DMS153 (cell line): ENCODE results near the gene SLC16A1.

Experiments
- DNase-seq: peaks from one replicate; lab custom pipeline; 2025; lab: John Stamatoyannopoulos, UW

The SLC16A1 gene

GRCh38 chr1:112881742-112882127 is 74.3 kb downstream of the SLC16A1 start:
- DNase-seq, result no peak

- no peak for DNase-seq
These were observed 76.2 kb downstream of the SLC16A1 start for GRCh38 chr1:112879834-112880233.

- no peak for DNase-seq
These were observed 77.7 kb downstream of the SLC16A1 start for GRCh38 chr1:112878321-112878720.

DNA sequence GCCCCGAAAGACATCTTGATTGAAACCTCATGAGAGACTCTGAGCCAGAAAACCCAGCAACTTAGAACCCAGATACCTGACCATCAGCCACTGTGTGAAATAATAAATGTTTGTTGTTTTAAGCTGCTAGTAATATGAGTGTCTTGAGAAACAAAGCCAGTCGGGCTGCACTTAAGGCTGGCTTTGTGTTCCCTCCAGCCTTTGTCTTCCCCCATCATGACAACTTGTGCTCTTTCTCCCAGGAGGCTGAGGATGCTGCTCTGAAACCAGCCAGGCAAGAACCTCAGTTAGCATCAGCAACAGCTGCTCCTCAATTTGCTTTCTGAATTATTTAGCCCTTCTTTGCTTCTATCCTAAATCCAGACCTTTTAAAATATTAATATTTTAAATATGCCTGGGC is 78.2 kb downstream of the SLC16A1 start:
- no peak for DNase-seq

- no peak for DNase-seq
These were observed 79.7 kb downstream of the SLC16A1 start for GRCh38 chr1:112876315-112876714.

DNA sequence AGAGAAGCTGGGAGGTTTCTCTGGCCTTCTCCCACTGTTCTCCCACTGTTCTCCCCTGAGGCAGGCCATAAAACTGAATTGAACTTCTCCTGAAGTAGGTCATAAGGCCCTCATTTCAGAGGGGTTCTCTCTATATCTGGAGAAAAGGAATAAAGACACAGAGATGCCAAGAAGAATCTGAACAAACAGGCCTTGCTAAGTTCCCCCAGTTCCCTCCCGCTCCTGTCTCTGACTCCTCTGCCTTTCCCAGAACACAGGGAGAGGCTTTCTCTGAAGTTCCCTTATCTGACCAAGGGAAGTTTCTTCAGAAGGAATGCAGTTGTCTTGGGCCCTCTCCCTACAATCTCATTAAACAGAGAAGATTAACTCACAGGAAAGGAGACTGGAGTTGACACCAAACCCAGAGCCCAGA is 83.4 kb downstream of the SLC16A1 start:
- DNase-seq, result no peak

DNA sequence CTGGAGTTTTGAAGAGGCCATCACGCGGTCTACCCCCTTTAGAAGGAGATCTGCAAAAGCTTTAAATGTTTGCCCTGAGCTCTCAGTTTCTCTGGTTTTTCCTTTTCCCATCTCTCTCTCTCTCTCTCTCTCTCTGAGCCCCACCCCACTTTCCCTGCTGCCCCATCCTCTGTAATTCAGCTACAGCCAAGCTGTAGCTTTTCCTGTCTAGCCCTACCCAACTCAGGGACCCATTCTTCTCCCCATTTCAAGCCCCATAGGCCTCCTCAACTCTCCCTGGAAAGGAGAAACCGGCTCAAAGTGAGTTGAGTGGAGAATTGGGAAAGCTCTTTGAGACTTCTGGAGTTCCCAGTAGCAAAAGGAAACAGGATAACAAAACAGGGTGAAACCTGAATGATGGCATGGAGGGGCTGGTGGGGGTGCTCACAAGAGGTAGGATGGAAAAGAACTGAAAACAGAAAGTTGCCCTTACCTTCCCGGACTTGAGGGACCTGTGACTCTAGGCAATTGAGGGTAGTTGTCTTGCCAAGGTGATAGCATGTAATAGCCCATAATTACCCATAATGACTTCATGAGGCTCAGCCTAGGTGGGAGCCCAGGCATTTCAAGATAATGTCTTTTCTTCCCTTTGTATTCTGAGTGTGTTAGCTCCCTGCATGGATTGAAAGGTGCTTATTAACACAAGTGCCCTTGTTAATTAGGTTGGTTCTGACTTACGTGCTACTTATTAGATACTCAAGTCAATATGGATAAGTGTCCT is 84.9 kb downstream of the SLC16A1 start:
- DNase-seq, result no peak

GRCh38 chr1:112869895-112870294 is 86.1 kb downstream of the SLC16A1 start:
- DNase-seq, result no peak

- DNase-seq, result no peak
These were observed 87.8 kb downstream of the SLC16A1 start for GRCh38 chr1:112868191-112868590.

GRCh38 chr1:112866981-112867380 is 89.0 kb downstream of the SLC16A1 start:
- no peak for DNase-seq

GRCh38 chr1:112866151-112866550 is 89.8 kb downstream of the SLC16A1 start:
- no peak for DNase-seq

DNA sequence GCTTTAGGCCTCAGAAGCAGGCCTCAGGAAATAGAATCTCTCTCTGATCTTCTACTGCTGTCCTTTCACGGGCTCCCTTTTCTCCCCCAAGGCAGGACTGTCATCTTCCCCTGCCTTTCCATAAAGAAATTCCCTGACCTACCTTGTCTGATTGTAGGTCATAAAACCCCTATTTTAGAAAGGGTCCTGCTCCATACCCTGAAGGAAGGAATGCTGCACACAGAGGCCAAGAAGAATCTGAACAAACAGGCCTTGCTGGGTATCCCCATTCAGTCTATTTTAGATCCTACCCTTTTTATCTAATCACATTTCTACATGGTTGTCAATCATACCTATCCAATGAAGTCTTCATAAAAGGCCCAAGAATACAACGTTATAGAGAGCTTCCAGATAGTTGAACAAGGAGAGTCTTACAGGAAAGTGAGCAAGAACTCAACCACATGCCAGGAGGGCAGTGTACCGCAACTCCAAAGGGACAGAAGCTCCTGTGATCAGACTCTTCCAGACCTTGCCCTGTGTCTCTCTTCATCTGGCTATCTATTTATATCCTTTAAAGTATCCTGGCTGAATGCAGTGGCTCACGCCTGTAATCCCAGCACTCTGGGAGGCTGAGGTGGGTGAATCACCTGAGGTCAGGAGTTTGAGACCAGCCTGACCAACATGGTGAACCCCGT is 93.1 kb downstream of the SLC16A1 start:
- no peak for DNase-seq
